GM12864 (cell line): ENCODE results near the gene RPL11.
"Not testable (repeated sequence)": the region's sequence is repeated elsewhere in the genome, so short reads cannot be mapped to it uniquely, and the experiment has no call there.

Source experiments
- DNase-seq: peaks from one replicate; pipeline ENCODE4 v3.0.0-alpha.2; 2011; ENCODE audit warnings: low read depth
- H3K4me3 ChIP-seq: 2 replicates; pipeline ENCODE4 v1.5.1; 2011; ENCODE audit warnings: mild to moderate bottlenecking, low read depth, low read length, control low read depth
- CTCF ChIP-seq: IDR thresholded peaks from 2 replicates; pipeline ENCODE4 v1.5.1; 2011; ENCODE audit warnings: low read depth, mild to moderate bottlenecking, moderate library complexity, low read length, control low read depth, inconsistent platforms; ENCODE audit errors: missing control alignments

The RPL11 gene

GRCh38 chr1:23667411-23667810, 24.2 kb upstream of the RPL11 start:
- DNase-seq: no peak
- H3K4me3 ChIP-seq: no peak overlapping the region
- TF ChIP-seq CTCF: no peak

- TF ChIP-seq CTCF: no peak
- no peak for DNase-seq
- no peak overlapping the region for H3K4me3 ChIP-seq
Observed at GRCh38 chr1:23670709-23671108, 20.9 kb upstream of the RPL11 start.

GRCh38 chr1:23673086-23673813, 18.4 kb upstream of the RPL11 start:
- no peak for DNase-seq
- no peak overlapping the region for H3K4me3 ChIP-seq
- TF ChIP-seq CTCF: no peak

GRCh38 chr1:23679815-23680214, 11.8 kb upstream of the RPL11 start:
- TF ChIP-seq CTCF: no peak
- DNase-seq: no peak
- H3K4me3 ChIP-seq: no peak overlapping the region

- no peak for DNase-seq
- no peak for TF ChIP-seq CTCF
- H3K4me3 ChIP-seq: no peak overlapping the region
Observed at GRCh38 chr1:23682946-23683345, 8.7 kb upstream of the RPL11 start.

GRCh38 chr1:23684415-23684814, 7.2 kb upstream of the RPL11 start:
- no peak for DNase-seq
- TF ChIP-seq CTCF: no peak
- no peak overlapping the region for H3K4me3 ChIP-seq

GRCh38 chr1:23685197-23685596, 6.4 kb upstream of the RPL11 start:
- H3K4me3 ChIP-seq, DNase-seq: not testable (repeated sequence)

GRCh38 chr1:23687680-23688079, 3.9 kb upstream of the RPL11 start:
- not testable (repeated sequence) for DNase-seq, H3K4me3 ChIP-seq

GRCh38 chr1:23688281-23688680, 3.3 kb upstream of the RPL11 start:
- not testable (repeated sequence) for DNase-seq, H3K4me3 ChIP-seq
